MG63 (cell line): ENCODE measurements around the gene CCDC157. TPM values are rescaled to one million over a fixed set of nuclear protein-coding genes. Genes with fewer than 3 reads are reported as not detected.
"Not testable (repeated sequence)": the region's sequence is repeated elsewhere in the genome, so short reads cannot be mapped to it uniquely, and the experiment has no call there.

Source experiments
- DNase-seq: peaks from one replicate; pipeline ENCODE4 v3.0.0-alpha.2; 2020
- H3K27me3 ChIP-seq: fragments of 250-450 bp; sonication (Bioruptor Pico); 2 replicates; pipeline ENCODE4 v1.5.1; 2020; ENCODE audit warnings: mild to moderate bottlenecking, moderate library complexity
- H3K36me3 ChIP-seq: fragments of 250-450 bp; sonication (Bioruptor Pico); 2 replicates; pipeline ENCODE4 v1.5.1; 2020; ENCODE audit warnings: mild to moderate bottlenecking, moderate library complexity
- H3K4me3 ChIP-seq: fragments of 250-450 bp; sonication (Bioruptor Pico); 2 replicates; pipeline ENCODE4 v1.5.1; 2020; ENCODE audit warnings: mild to moderate bottlenecking, moderate library complexity
- H3K9me3 ChIP-seq: fragments of 250-450 bp; sonication (Bioruptor Pico); 2 replicates; pipeline ENCODE4 v1.5.1; 2020; ENCODE audit warnings: mild to moderate bottlenecking, moderate library complexity
- total RNA-seq: library from RNA; depleted of rRNA; stranded (reverse); fragments of >200 nt; shearing (Covaris generic); gene quantifications from 2 replicates; pipeline ENCODE4 v1.2.3, GENCODE V29; 2014; ENCODE audit warnings: low replicate concordance

The CCDC157 gene
- total RNA-seq, 1 experiment from 2014 or later = 2.6 TPM

GRCh38 chr22:30396871-30397655 lies 40.3 kb downstream of the CCDC157 start, which contains the start of gene SEC14L2:
SEC14L2 (plus strand) TSS chr22:30397018; CDS start chr22:30397117, 99 bp downstream.
- Histone ChIP-seq H3K4me3 (peak within 1 kb of the TSS; percentile 75), H3K9me3 (no peaks in the 10 kb centered on the region), H3K27me3 (no peaks in the 10 kb centered on the region), H3K36me3 (no peaks in the 10 kb centered on the region)
- DNase-seq = peak; percentile 73

- peak; percentile 13 for DNase-seq
- peak overlapping the region; percentile 75 for H3K4me3 ChIP-seq
- no peaks in the 10 kb centered on the region for H3K36me3 ChIP-seq
- H3K27me3 ChIP-seq = no peaks in the 10 kb centered on the region
- no peaks in the 10 kb centered on the region for H3K9me3 ChIP-seq
Measured at GRCh38 chr22:30397656-30398635, 41.1 kb downstream of the CCDC157 start.

- Histone ChIP-seq H3K4me3 (no peak overlapping the region; the same call in 1 of the 2 replicates), H3K9me3 (no peaks in the 10 kb centered on the region)
- no peak for DNase-seq
Measured at GRCh38 chr22:30398685-30399680, 42.2 kb downstream of the CCDC157 start.

GRCh38 chr22:30399718-30400117 lies 42.9 kb downstream of the CCDC157 start:
- no peaks in the 10 kb centered on the region for H3K9me3 ChIP-seq
- no peak overlapping the region for H3K4me3 ChIP-seq
- no peak for DNase-seq
- no peaks in the 10 kb centered on the region for H3K27me3 ChIP-seq
- no peaks in the 10 kb centered on the region for H3K36me3 ChIP-seq

More at GRCh38 chr22:30398685-30399680, 42.2 kb downstream of the CCDC157 start:
- Histone ChIP-seq H3K36me3 (no peaks in the 10 kb centered on the region), H3K27me3 (no peaks in the 10 kb centered on the region)

- Histone ChIP-seq H3K9me3 (no peaks in the 10 kb centered on the region), H3K27me3 (no peaks in the 10 kb centered on the region), H3K36me3 (no peaks in the 10 kb centered on the region)
Measured at GRCh38 chr22:30400159-30400558, 43.4 kb downstream of the CCDC157 start.

GRCh38 chr22:30401024-30401423 lies 44.2 kb downstream of the CCDC157 start:
- H3K9me3 ChIP-seq, H3K27me3 ChIP-seq, H3K36me3 ChIP-seq, H3K4me3 ChIP-seq, DNase-seq: not testable (repeated sequence)

More at GRCh38 chr22:30400159-30400558, 43.4 kb downstream of the CCDC157 start:
- no peak overlapping the region for H3K4me3 ChIP-seq
- no peak for DNase-seq

- Histone ChIP-seq H3K27me3 (no peaks in the 10 kb centered on the region), H3K36me3 (peaks cover 6% of the 10 kb centered on the region; the same call in 1 of the 2 replicates), H3K4me3 (no peak overlapping the region), H3K9me3 (no peaks in the 10 kb centered on the region)
- no peak for DNase-seq
Measured at GRCh38 chr22:30402028-30402765, 45.4 kb downstream of the CCDC157 start.

- not testable (repeated sequence) for H3K27me3 ChIP-seq, H3K36me3 ChIP-seq, H3K9me3 ChIP-seq, H3K4me3 ChIP-seq, DNase-seq
Measured at GRCh38 chr22:30402766-30403104, 45.9 kb downstream of the CCDC157 start.

- no peaks in the 10 kb centered on the region for H3K9me3 ChIP-seq
- DNase-seq = no peak
- peaks cover 11% of the 10 kb centered on the region for H3K36me3 ChIP-seq
- H3K4me3 ChIP-seq = no peak overlapping the region
- no peaks in the 10 kb centered on the region for H3K27me3 ChIP-seq
Measured at GRCh38 chr22:30404307-30404706, 47.5 kb downstream of the CCDC157 start.

GRCh38 chr22:30405731-30406130 lies 48.9 kb downstream of the CCDC157 start:
- no peak for DNase-seq
- H3K9me3 ChIP-seq = no peaks in the 10 kb centered on the region
- H3K27me3 ChIP-seq = no peaks in the 10 kb centered on the region
- peaks cover 24% of the 10 kb centered on the region for H3K36me3 ChIP-seq
- no peak overlapping the region for H3K4me3 ChIP-seq

- Histone ChIP-seq H3K9me3 (no peaks in the 10 kb centered on the region), H3K36me3 (peaks cover 30% of the 10 kb centered on the region), H3K27me3 (no peaks in the 10 kb centered on the region), H3K4me3 (no peak overlapping the region)
- DNase-seq = no peak
Measured at GRCh38 chr22:30406400-30406799, 49.6 kb downstream of the CCDC157 start.

- Histone ChIP-seq H3K9me3 (no peaks in the 10 kb centered on the region), H3K4me3 (no peak overlapping the region), H3K36me3 (peaks cover 44% of the 10 kb centered on the region), H3K27me3 (no peaks in the 10 kb centered on the region)
- peak; percentile 54 for DNase-seq
Measured at GRCh38 chr22:30408388-30409102, 51.7 kb downstream of the CCDC157 start.

GRCh38 chr22:30411780-30412179 lies 55.0 kb downstream of the CCDC157 start:
- DNase-seq = no peak
- Histone ChIP-seq H3K4me3 (no peak overlapping the region), H3K27me3 (no peaks in the 10 kb centered on the region), H3K9me3 (no peaks in the 10 kb centered on the region), H3K36me3 (peaks cover 60% of the 10 kb centered on the region)

- H3K9me3 ChIP-seq = no peaks in the 10 kb centered on the region
- H3K4me3 ChIP-seq = no peak overlapping the region
- peaks cover 60% of the 10 kb centered on the region for H3K36me3 ChIP-seq
- no peak for DNase-seq
- no peaks in the 10 kb centered on the region for H3K27me3 ChIP-seq
Measured at GRCh38 chr22:30413001-30413400, 56.2 kb downstream of the CCDC157 start.
